Activated T-cell treated with anti-CD3 and anti-CD28 coated beads for 1 hour (primary cell): ENCODE data around the gene CDCP1.
A peak's percentile ranks its signal among the peaks of the same experiment; 100 is the strongest.

Source experiments
- DNase-seq: peaks from one replicate; pipeline ENCODE4 v3.0.0-alpha.2; 2020; ENCODE audit warnings: low read depth

Gene CDCP1

DNA sequence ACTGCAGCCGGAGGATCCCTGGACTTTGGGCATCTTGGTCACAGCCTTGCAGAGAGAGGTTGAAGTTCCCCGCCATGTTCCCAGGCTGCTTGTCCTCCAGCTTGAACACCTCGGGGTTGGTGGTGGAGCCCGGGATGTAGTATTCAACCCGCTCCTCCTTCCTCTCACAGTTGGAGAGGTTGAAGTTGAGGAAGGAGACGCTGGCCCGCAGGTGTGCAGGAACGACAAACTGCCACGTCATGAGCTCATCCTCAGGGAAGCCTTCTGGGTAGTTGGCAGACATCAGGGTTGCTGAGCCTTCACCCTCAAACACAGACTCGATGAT lies 35.7 kb downstream of the CDCP1 start:
- no peak for DNase-seq

DNA sequence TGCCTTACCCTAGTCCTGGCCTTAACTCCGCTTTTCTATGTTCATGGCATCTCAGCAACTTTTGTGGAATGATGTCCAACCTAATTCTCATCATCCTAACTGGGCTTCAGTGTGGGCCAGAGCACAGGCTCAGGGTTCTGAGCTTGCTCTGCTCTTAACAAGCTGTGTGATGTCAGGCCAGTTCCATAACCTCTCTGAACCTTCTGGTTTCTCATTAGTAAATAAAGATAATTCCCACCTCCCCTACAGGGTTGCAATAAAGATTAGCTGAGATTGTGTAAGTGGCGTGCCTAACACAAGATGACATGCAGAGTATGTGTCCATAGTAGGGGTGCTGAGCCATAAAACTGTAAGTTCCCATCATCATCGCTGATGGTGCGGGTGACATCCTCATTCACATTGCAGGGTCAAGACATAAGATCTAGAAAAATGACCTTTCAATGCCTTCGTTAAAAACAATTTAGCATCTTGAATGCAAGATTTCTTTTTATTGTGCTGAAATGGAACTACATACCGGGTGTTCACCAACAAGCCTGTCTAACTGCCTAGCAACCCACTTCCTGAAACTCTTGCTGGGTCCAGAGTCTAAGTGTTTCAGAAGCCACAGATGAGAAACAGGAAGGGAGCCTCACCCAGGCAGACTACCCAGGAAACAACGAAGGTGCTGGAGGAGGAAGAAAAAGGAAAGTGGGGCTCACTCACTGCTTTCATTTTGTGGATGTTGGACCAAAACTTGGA lies 36.2 kb downstream of the CDCP1 start:
- DNase-seq = no peak

DNA sequence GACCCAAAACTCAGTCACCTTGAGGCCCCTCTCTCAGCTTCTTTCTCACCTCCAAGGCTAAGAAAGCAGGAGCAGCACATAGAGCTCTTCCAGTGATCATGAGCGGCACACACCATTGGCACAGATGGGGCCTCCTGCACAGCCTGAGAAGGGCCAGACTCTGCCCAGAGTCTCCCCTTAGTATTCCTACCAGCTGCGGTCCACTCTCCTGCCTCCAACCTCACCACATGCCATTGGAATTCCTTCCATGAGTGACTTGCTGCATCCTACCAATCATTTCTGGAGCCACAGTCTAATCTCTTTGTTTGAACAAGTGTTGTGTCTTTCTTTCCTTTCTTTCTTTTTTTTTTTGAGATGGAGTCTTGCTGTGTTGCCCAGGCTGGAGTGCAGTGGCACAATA lies 39.3 kb downstream of the CDCP1 start:
- no peak for DNase-seq

DNA sequence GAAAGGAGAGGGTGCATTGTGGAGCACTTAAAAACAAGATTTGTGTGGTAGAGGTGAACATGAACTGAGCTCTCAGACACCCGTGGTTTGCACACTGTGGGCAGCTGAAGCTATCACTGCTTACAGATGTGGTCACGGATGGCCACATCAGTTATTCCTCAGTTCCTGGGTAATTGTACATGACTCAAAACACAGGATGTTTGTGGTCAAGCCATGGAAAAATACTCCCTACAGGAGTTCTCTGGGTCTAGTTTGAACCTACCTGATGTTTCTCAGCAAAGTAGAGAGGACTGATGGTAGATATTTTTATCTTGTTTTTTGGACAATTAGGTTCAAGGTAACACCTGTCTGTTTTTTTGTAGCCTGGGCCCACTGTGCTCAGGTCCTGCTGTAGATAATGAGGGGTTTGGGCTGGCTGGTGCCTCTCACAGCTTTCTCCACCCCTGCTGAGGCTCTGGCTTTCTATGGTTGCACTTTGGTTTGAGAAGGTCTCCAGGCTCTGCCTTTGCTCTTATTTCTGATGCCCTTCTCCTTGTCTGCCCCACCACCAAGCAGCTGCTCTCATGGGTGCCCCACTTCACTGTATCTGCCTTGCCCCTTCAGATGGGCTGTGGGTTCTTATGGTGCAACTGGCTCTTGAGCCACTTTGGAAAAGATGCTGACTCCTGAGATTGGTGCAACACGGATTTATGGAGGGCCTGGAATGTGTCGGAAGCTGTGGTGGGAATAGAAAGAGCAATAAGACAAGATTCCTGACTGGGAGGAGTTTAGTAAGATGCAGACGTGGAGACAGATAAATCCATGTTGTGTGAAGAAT lies 40.1 kb downstream of the CDCP1 start:
- DNase-seq = peak; percentile 30

DNA sequence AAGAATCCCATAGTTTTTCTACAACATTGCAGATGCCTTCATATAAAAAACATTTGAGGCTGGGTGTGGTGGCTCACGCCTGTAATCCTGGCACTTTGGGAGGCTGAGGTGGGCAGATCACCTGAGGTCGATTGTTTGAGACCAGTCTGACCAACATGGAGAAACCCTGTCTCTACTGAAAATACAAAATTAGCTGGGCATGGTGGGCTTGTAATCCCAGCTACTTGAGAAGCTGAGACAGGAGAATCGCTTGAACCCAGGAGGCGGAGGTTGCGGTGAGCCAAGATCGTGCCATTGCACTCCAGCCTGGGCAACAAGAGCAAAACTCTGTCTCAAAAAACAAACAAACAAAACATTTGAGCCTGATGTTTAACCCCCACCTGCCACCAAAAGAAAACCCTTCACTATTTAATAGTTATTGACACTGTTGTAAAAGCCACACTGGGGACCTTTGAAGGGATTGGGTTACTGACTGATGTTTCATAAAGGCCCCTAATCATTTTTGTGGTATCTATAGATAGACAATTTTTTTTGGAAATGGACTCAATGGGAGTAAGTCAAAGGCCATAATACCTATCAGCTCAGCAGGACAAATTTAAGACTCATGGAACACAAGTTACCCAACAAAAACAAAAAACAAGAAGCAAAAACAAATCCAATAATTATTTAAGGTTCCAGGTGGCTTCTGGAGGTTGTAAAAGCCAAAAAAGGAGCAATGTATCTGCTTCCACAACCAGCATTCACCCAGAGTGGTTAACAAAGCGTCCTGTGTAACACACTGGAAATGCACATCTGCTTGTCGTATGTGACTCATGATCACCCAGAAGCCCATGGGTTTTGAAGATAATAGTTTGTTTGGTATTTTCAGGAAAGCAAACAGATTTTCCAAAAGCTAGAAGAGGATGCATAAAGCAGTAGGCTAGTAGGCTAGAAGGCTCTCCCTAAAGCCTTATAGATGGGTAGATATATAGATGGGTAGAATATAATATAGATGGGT lies 41.2 kb downstream of the CDCP1 start:
- no peak for DNase-seq

DNA sequence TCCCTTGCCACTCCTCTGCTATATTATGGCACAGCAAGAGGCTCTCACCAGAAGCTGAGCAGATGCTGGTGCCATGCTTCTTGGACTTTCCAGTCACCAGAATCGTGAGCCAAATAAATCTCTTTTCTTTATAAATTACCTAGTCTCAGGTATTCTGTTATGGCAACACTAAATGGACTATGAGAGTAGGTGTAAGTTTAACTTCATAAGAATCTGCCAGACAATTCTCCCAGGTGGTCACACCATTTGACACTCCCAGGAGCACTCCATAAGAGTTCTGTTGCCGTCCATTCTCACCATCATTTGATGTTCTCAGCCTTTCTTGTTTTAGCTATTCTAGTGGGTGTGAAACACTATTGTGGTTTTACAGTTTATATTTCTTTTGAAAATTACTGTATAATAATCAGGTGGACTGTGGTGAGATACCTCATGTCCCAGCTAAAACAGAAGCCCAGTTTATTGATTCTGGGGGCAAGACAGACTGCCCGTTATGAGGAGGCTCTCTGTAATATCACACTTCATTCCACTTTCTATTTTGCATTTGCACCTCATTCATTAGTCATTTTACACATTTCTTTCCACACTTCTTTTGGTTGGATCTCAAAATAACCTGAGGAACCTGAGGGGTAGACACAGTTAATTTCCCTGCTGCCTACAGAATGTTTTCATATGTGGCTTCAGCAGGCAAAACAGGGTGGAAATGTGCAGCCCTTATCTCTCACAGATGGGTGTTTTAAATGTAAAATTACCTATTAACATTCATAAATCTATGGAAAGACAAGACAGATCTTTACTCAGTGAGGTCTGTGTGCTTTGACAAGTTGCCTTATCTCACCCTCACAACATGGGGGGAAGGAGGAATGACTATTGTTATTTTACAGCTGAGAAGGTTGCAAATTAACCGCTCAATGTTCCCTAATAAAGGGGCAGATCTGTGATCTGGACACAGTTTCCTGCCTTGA lies 42.1 kb downstream of the CDCP1 start:
- DNase-seq = no peak

DNA sequence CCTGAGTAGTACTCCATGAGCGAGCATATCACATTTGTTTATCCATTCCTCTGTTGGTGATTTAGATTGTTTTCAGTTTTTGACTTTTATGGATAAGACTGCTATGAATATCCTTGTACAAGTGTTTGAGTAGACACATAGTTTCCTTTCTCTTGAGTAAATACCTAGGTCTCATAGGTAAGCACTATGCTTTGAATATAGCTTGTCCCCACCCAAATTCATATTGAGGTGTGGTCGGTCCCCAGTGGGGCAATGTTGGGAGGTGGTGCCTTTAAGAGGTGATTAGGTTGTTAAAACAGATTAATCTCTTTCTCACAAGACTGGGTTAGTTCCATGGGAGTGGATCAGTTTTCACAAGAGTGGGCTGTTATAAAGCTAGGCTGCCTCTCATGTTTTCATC lies 42.8 kb downstream of the CDCP1 start:
- DNase-seq = no peak

DNA sequence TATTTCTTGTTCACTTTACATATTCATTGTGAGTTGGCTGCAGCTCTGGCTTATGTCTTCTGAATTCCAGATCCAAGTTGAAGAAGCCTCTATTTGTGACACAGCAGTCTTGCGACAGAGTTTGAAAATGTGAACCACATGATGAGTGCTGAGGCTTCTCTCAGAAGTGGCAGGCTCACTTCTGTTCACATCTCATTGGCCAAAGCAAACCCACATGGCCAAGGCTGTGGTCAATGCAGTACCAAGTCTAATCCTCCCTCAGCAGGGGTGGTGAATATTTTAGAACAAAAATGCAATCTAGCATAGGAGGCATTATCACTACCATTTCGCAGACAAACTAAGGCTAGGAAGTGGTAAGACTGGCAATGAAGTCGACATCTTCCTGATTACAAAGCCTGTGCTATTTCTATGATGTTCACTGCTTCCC lies 45.2 kb downstream of the CDCP1 start:
- no peak for DNase-seq

DNA sequence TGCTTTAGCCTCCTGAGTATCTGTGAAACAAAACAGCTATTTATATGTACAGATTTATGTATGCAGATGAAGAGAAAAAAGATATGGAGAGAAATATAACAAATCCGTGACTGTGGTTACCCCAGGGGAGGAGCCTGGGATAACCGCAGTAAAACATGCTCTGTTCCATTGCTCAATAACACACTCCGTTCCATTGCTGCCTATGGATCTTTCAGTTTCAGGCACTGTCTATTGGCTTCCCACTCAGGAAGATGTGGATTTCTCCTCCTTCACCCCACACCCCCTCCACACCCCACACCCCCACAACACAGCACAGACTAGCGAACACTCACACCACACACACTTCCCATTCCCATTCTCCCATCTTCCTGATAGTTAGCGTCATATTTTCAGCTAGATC lies 47.9 kb downstream of the CDCP1 start:
- DNase-seq = no peak

DNA sequence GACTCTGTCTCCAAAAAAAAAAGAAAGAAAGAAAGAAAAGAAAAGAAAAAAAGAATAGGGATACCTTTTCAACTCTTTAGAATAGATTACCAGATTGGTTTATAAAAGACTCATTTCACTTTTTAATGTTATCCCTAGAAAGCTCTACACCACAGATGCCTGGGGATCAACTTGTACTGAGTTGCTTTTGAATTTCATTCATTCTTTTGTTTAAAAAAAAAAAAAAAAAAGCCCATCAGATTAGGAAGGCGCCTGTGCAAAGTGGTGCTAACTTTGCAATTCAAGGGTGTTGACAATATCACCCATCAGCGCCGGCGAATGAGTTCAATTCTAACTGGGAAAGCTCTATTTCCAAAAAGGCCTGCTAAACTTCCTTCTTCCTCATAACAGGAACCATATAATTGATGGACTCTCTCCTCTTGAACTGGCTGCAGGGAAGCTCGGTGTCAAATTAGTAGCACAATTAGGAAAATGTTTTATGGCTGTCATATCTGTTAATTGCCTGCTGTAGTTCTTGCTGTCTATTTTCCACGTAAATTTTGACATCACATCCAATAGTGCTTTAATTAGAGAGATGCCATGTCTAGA lies 48.8 kb downstream of the CDCP1 start:
- DNase-seq = no peak

DNA sequence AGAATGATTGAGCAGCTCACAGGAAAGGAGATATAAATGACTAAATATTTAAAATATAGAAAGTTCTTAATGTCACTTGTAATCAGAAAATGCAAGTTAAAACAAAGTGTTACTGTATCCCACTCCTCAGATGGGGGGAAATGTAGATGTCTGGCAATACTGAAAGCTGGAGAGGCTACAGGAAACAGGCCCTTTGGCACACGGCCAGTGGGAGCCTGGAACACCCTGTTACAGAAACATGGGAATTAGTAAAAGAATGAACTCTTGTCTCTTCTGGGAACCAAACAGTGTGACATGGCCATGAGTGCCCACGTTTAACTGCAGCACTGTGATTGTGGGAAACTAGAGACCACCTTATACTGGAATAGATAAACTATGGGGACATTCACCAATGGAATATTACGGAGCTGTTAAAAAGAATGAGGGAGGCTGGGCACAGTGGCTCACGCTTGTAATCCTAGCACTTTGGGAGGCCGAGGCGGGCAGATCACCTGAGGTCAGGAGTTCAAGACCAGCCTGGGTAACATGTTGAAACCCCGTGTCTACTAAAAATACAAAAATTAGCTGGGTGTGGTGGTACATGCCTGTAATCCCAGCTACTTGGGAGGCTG lies 50.2 kb downstream of the CDCP1 start:
- no peak for DNase-seq

DNA sequence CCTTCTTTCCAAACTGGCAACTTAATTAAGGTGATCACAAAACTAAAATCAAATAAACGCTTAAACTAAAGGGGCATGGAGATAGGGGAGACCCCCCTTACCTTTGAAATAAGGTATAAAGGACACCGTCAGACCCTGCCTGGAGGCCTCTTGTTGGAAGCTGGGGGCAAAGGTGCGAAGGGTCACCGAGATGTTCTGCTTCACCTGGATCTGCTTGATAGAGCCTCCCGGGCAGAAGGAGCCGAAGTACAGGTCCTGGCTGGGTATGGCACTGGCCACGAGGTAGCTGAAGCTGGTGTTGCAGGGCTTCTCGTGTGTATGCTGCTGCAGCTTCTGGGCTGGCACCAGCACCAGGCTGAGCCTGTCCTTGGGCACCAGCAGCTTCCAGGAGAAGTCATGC lies 53.0 kb downstream of the CDCP1 start:
- DNase-seq = no peak

DNA sequence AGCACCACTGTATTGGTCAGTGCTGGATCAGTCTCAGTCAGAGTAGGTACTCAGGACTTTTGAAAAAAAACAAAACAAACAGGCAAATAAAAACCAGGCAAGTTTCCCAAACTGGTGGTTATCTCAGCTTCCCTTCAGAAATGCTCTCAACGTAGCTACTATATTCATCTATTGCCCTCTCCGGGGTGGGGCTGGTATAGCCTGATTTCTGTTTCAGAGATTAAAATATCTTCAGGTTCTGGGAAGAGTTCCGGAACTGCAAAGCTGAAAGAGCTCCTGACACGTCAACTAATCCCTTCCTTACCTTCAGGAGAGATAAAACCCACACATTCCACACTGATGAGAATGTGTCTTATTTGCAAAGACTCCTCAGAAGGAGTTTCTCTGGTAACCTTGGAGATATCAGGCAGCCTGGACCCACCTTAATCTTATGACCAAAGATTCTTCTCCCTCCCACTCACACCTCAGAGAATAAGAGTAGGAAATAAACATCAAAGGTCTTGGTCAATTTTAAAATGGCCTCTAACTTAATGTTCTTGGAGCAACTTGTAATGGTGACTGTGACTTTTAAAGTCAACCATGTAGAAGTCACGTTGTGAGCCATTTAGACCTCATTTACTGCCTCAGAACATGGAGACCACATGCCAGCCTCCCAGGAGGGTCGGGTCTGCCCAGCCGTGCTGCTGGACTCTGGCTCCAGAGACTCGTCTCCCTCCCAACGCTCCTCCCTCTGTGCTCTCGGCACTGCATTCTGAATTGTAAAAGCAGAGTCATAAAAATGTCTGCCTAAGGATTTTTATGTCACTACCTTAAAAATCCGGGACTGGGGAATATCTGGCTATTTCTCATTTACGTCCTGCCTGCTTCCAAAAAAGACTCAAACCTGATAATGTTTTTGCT lies 53.8 kb downstream of the CDCP1 start:
- DNase-seq = no peak

DNA sequence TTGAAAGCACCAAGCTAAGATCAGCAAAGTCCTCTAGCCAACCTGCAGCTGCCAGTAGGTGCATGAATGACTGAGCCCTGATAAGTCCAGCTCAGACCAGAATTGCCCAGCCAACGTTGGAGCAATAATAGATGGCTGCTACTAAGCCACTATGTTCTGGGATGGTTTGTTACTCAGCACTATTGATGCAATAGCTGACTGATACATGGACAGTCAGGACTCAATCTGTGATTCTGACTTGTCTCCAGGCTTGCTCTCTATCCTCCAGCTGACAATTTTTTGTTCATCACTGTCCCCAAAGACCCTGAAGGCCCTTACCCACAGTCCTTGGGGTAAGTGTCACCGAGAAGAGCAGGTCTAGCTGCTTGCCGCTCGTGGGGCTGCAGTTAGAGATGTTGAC lies 55.3 kb downstream of the CDCP1 start:
- no peak for DNase-seq

DNA sequence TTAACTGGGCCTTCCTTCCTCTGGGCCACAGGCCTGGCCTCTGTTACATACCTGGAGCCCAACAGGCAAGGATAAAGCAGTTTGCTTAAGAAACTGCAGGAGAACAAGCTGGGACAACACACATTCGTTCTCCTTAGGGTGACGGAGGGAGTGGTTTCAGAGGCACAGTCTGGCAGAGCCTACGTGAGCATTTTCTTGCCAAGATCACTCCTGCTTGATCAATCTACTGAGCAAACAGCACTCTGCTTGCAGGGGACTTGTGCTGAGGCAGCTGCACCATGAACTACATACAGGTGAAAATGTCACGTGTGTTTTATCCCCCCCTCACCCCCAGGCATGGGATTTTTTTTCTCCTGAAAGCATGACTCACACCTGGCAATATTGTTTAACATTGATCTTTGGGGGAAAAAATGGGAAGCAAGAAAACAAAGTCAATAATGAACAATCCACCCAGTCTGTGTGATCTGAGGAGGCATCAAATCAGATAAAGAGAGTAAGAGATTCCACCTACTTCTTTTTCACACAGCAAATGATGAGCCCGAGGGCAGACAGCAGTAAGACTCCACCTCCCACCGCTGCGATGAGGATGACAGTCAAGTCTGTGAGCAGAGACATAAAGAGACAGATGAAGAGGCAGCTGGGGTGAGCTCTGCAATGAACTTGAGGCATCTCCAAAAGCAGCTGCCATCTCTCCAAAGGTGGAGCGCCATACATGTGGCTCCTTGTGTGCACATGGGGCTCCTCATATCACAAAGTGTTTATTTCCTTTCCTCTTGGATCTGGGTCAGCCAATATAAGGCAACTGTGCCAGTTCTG lies 57.4 kb downstream of the CDCP1 start:
- no peak for DNase-seq

DNA sequence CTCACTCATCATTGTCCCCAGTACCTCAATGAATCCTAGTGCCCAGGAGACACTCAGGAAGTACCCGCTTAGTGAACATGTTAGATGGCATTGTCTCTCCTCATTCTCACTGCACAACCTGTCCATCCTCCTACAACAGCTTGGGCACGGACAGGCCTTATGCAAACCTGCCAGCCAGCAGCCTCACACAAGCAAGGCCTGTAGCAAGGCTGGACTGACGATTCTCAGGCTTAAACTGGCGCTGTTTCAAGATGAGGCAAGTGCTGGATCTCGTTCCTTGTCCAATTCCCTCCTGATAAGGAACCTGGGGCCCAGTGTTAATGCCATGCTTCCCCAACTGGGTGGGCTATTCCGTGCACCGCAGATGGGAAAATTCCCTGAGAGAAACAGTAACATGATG lies 59.0 kb downstream of the CDCP1 start:
- no peak for DNase-seq

DNA sequence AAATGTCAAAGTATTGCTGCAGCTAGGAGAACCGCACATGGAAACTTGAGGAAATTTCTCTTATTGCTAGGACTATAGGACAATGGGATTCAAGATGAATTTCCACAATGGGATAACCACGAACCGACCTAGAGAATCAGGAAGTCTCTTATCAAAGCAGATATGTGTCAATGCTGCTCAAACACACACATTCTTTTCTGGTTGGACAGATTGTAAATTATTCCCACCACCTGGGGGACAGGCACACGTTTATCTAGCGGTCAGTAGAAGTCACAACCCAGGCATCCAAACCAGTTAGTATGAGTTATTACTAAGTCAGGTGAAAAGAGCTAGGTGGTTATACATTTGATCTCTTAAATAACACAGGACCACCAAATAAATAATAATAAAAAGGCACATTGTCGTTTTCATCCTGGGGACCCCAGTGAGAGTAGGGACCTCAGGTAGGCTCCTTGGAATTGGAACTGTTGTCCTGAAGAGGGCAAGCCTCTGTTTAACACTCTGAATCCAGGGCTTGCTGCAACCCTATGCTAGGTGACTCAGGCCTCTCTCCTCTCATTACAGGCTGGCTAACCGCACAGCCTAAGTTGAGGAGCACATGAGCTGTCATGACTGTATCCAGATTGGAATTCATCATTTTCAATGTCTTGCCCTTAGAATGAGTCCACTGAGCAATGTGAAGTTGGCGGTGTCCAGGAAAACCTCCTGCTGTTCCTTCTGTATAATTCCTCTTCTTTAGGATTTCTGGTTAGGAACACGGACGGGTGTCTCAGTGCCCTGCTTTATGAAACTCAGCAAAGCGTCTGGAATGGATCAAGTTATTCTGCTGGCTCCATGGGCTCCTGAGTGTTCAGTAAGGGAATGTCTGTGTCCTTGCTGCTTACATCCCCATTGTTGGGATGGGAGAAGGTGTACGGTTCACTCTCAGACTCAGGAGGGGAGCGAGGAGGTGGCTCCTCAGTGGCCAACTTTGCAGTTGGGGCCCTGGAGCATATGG lies 61.1 kb downstream of the CDCP1 start:
- no peak for DNase-seq
